ENCODE results near the gene FOXP3. TPM values are rescaled to one million over a fixed set of nuclear protein-coding genes. Genes with fewer than 3 reads are reported as not detected.
A peak's percentile ranks its signal among the peaks of the same experiment; 100 is the strongest.

The FOXP3 gene
- total RNA-seq, 6 donors from 2014 or later = 0.23 to 0.54 TPM; not detected in 4

- no peaks in the 10 kb centered on the region for H3K36me3 ChIP-seq
- WGBS, 2 donors = 66% methylated on average over 2 of the region's 2 CpGs; no CpG with 5 or more reads in 1 of the 2 donors
- TF ChIP-seq EP300 (IDR thresholded peaks at IDR 0.05) (no peak), POLR2AphosphoS5 (IDR thresholded peaks at IDR 0.05) (no peak), CTCF (IDR thresholded peaks at IDR 0.05) (no peak), POLR2A (IDR thresholded peaks at IDR 0.05) (no peak)
- H3K27ac ChIP-seq = no peak overlapping the region
- ATAC-seq (ENCODE audit: low FRiP score in 2 of 2) (no peak), DNase-seq (no peak)
- no peaks in the 10 kb centered on the region for H3K27me3 ChIP-seq
- H3K4me3 ChIP-seq = no peak overlapping the region
- H3K4me1 ChIP-seq = peaks cover 0 to 7% (median 0%) of the 10 kb centered on the region in 4 donors
- H3K9me3 ChIP-seq = peaks cover 0 to 17% (median 0%) of the 10 kb centered on the region in 4 donors
Measured at GRCh38 chrX:49227726-49228125, 36.8 kb downstream of the FOXP3 start.

- 92% methylated on average over 4 to 9 of the region's 9 CpGs for WGBS, 2 donors
- Histone ChIP-seq H3K9me3 (peaks cover 0 to 17% (median 0%) of the 10 kb centered on the region in 4 donors), H3K4me1 (peaks cover 0 to 7% (median 0%) of the 10 kb centered on the region in 4 donors), H3K27ac (no peak overlapping the region), H3K36me3 (no peaks in the 10 kb centered on the region), H3K27me3 (no peaks in the 10 kb centered on the region), H3K4me3 (no peak overlapping the region)
- TF ChIP-seq EP300 (IDR thresholded peaks at IDR 0.05) (no peak), POLR2AphosphoS5 (IDR thresholded peaks at IDR 0.05) (no peak), CTCF (IDR thresholded peaks at IDR 0.05) (no peak), POLR2A (IDR thresholded peaks at IDR 0.05) (no peak)
- DNase-seq (no peak), ATAC-seq (ENCODE audit: low FRiP score in 2 of 2) (no peak)
Measured at GRCh38 chrX:49226946-49227345, 37.6 kb downstream of the FOXP3 start.

- ATAC-seq (ENCODE audit: low FRiP score in 2 of 2) (no peak), DNase-seq (peak in 1 of 2 donors; percentile 41)
- no peak overlapping the region for H3K4me3 ChIP-seq
- no peak overlapping the region for H3K27ac ChIP-seq
- 74 to 86% methylated on average over 4 to 14 of the region's 14 CpGs for WGBS, 2 donors
- peaks cover 0 to 17% (median 0%) of the 10 kb centered on the region in 4 donors for H3K9me3 ChIP-seq
- no peaks in the 10 kb centered on the region for H3K36me3 ChIP-seq
- H3K4me1 ChIP-seq = peaks cover 0 to 7% (median 0%) of the 10 kb centered on the region in 4 donors
- TF ChIP-seq POLR2AphosphoS5 (IDR thresholded peaks at IDR 0.05) = no peak
- TF ChIP-seq POLR2A (IDR thresholded peaks at IDR 0.05) = no peak
- TF ChIP-seq EP300 (IDR thresholded peaks at IDR 0.05) = no peak
- TF ChIP-seq CTCF (IDR thresholded peaks at IDR 0.05) = no peak
- no peaks in the 10 kb centered on the region for H3K27me3 ChIP-seq
Measured at GRCh38 chrX:49225858-49226257, 38.7 kb downstream of the FOXP3 start.

- no peak overlapping the region for H3K4me3 ChIP-seq
- H3K4me1 ChIP-seq = no peaks in the 10 kb centered on the region
- H3K27me3 ChIP-seq = no peaks in the 10 kb centered on the region
- no peak for TF ChIP-seq EP300 (IDR thresholded peaks at IDR 0.05)
- TF ChIP-seq POLR2A (IDR thresholded peaks at IDR 0.05) = no peak
- no peak for TF ChIP-seq CTCF (IDR thresholded peaks at IDR 0.05)
- TF ChIP-seq POLR2AphosphoS5 (IDR thresholded peaks at IDR 0.05) = no peak
- H3K9me3 ChIP-seq = no peaks in the 10 kb centered on the region
- no peak overlapping the region for H3K27ac ChIP-seq
- no peaks in the 10 kb centered on the region for H3K36me3 ChIP-seq
- no peak for ATAC-seq (ENCODE audit: low FRiP score in 2 of 2)
- no peak for DNase-seq
- 70 to 72% methylated on average over 2 of the region's 2 CpGs for WGBS, 2 donors
Measured at GRCh38 chrX:49221868-49222267, 42.6 kb downstream of the FOXP3 start.

- Histone ChIP-seq H3K27me3 (no peaks in the 10 kb centered on the region), H3K36me3 (no peaks in the 10 kb centered on the region), H3K27ac (no peak overlapping the region), H3K4me1 (no peaks in the 10 kb centered on the region), H3K9me3 (no peaks in the 10 kb centered on the region), H3K4me3 (no peak overlapping the region)
- TF ChIP-seq CTCF (IDR thresholded peaks at IDR 0.05) = no peak
- TF ChIP-seq EP300 (IDR thresholded peaks at IDR 0.05) = no peak
- no peak for TF ChIP-seq POLR2A (IDR thresholded peaks at IDR 0.05)
- TF ChIP-seq POLR2AphosphoS5 (IDR thresholded peaks at IDR 0.05) = no peak
- DNase-seq = no peak
- no peak for ATAC-seq (ENCODE audit: low FRiP score in 2 of 2)
Measured at GRCh38 chrX:49220100-49220499, 44.4 kb downstream of the FOXP3 start.

Measured in upper lobe of left lung (tissue), 6 donors.